Cardiac fibroblast (primary cell): ENCODE measurements around the gene PAK3.

Source experiments
- DNase-seq, 2 donors: peaks; one replicate each; pipeline versions ENCODE4 v3.0.0 to v3.0.0-alpha.2; 2010; ENCODE audit warnings: low read depth in 2 of 2
- H3K4me3 ChIP-seq, 2 donors: replicated peaks in 1 of 2; 1 replicate in 1 of 2; 2 replicates in 1 of 2; pipeline ENCODE4 v1.5.1; 2011; ENCODE audit warnings: low read depth in 2 of 2, low read length in 2 of 2, mild to moderate bottlenecking in 2 of 2, moderate library complexity in 1 of 2
- TF ChIP-seq, protein P1 (sequence below): IDR thresholded peaks from one replicate; pipeline ENCODE4 v1.5.1; 2011; ENCODE audit warnings: low read depth, mild to moderate bottlenecking, low read length, inconsistent platforms

The PAK3 gene

DNA sequence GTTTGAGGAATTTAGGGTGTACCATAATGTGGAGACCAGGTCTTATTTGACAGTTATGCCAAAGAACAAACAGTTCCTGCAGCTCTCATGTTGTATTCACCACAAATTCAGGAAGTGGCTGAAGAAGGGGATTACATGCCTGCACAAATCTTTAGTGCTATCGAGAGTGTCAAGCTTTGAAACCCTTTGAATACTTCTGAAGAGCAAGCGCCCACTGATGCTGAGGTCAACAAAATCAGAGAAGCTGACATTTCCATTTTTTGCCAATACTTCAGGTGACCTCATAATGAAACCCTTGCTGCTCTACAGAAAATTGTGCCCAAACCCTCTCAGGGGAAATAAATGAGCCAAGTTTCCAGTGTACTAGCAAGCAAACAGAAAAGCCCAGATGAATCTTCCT, 28.4 kb downstream of the PAK3 start:
- no peak overlapping the region for H3K4me3 ChIP-seq
- TF ChIP-seq, protein P1, sequence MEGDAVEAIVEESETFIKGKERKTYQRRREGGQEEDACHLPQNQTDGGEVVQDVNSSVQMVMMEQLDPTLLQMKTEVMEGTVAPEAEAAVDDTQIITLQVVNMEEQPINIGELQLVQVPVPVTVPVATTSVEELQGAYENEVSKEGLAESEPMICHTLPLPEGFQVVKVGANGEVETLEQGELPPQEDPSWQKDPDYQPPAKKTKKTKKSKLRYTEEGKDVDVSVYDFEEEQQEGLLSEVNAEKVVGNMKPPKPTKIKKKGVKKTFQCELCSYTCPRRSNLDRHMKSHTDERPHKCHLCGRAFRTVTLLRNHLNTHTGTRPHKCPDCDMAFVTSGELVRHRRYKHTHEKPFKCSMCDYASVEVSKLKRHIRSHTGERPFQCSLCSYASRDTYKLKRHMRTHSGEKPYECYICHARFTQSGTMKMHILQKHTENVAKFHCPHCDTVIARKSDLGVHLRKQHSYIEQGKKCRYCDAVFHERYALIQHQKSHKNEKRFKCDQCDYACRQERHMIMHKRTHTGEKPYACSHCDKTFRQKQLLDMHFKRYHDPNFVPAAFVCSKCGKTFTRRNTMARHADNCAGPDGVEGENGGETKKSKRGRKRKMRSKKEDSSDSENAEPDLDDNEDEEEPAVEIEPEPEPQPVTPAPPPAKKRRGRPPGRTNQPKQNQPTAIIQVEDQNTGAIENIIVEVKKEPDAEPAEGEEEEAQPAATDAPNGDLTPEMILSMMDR = no peak
- DNase-seq = no peak

GRCh38 chrX:111127038-111127437, 31.0 kb downstream of the PAK3 start:
- H3K4me3 ChIP-seq = no peak overlapping the region
- TF ChIP-seq, protein P1 = no peak
- DNase-seq = no peak

GRCh38 chrX:111129921-111130320, 33.9 kb downstream of the PAK3 start:
- H3K4me3 ChIP-seq = no peak overlapping the region
- TF ChIP-seq, protein P1 = no peak
- DNase-seq = no peak

- no peak overlapping the region for H3K4me3 ChIP-seq
- TF ChIP-seq, protein P1 = no peak
- peak in 1 of 2 donors; percentile 1 for DNase-seq
These were observed 35.6 kb downstream of the PAK3 start for GRCh38 chrX:111131572-111131971.

GRCh38 chrX:111133389-111133788, 37.4 kb downstream of the PAK3 start:
- TF ChIP-seq, protein P1 = no peak
- no peak overlapping the region for H3K4me3 ChIP-seq
- peak in 1 of 2 donors; percentile 6 for DNase-seq

GRCh38 chrX:111145878-111146277, 49.9 kb downstream of the PAK3 start:
- no peak overlapping the region for H3K4me3 ChIP-seq
- no peak for DNase-seq
- TF ChIP-seq, protein P1 = no peak

DNA sequence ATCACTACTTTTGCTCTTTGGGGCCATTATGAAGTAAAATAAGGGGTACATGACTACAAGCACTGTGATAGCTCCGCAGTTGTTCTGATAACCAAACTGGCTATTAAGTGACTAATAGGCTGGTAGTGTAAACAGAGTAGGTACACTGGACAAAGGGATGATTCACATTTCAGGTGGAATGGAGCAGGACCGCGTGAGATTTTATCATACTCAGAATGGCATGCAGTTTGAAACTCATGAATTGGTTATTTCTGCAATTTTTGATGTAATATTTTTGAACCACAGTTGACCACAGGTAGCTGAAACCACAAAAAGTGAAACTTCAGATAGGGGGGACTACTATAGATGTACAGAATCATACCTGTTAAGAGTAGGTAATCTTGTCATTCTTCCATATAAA, 55.8 kb downstream of the PAK3 start:
- TF ChIP-seq, protein P1 = no peak
- H3K4me3 ChIP-seq = no peak overlapping the region
- DNase-seq = no peak
